Heart left ventricle (tissue), 16 donors: ENCODE measurements around the gene ASPSCR1. TPM values are rescaled to one million over a fixed set of nuclear protein-coding genes. Genes with fewer than 3 reads are reported as not detected.
A peak's percentile ranks its signal among the peaks of the same experiment; 100 is the strongest.

ENCODE experiments used
- ATAC-seq, 4 donors: fragments of 200-7000 bp; cut with Tn5 transposase; one replicate each; pipeline ENCODE4 v1.9.1; 2020 to 2022; ENCODE audit warnings: moderate library complexity in 4 of 4, mild to moderate bottlenecking in 3 of 4, moderate number of reproducible peaks in 1 of 4
- DNase-seq, 5 donors: peaks; one replicate each; pipeline ENCODE4 v3.0.0-alpha.2; 2020
- H3K27ac ChIP-seq, 12 donors: fragments of 200-600 bp; sonication (generic) in 4 of 12; one replicate each; pipeline versions ENCODE4 v1.5.0 to v1.8.0; 2016 to 2022; ENCODE audit warnings: mild to moderate bottlenecking in 2 of 12
- H3K27me3 ChIP-seq, 9 donors: fragments of 200-600 bp; sonication (generic) in 2 of 9; one replicate each; pipeline versions ENCODE4 v1.5.1 to v1.8.0; 2016 to 2022; ENCODE audit warnings: mild to moderate bottlenecking in 3 of 9
- H3K36me3 ChIP-seq, 9 donors: fragments of 200-600 bp; sonication (generic) in 2 of 9; one replicate each; pipeline versions ENCODE4 v1.5.0 to v1.8.0; 2018 to 2022; ENCODE audit warnings: mild to moderate bottlenecking in 2 of 9
- H3K4me1 ChIP-seq, 12 donors: fragments of 200-600 bp; sonication (generic) in 4 of 12; one replicate each; pipeline versions ENCODE4 v1.5.0 to v1.8.0; 2016 to 2022; ENCODE audit warnings: mild to moderate bottlenecking in 3 of 12
- H3K4me3 ChIP-seq, 12 donors: fragments of 200-600 bp; sonication (generic) in 4 of 12; one replicate each; pipeline versions ENCODE4 v1.5.0 to v1.8.0; 2017 to 2022; ENCODE audit warnings: mild to moderate bottlenecking in 9 of 12, moderate library complexity in 4 of 12
- H3K9me3 ChIP-seq, 12 donors: fragments of 200-600 bp; sonication (generic) in 4 of 12; one replicate each; pipeline versions ENCODE4 v1.5.0 to v1.8.0; 2016 to 2022; ENCODE audit warnings: mild to moderate bottlenecking in 1 of 12
- CTCF ChIP-seq, 12 donors: fragments of 200-600 bp; sonication (generic) in 4 of 12; IDR thresholded peaks; one replicate each; pipeline versions ENCODE4 v1.5.0 to v1.8.0; 2018 to 2022; ENCODE audit warnings: antibody characterized with exemption in 12 of 12, mild to moderate bottlenecking in 5 of 12
- POLR2A ChIP-seq, 2 donors: fragments of 450-650 bp; IDR thresholded peaks; one replicate each; pipeline ENCODE4 v1.6.1; 2017; ENCODE audit warnings: antibody characterized with exemption in 2 of 2, mild to moderate bottlenecking in 2 of 2, moderate library complexity in 2 of 2
- WGBS, 4 donors: extraction: QIAGEN DNeasy Blood & Tissue Kit in 2 of 4; methylation state at CpG; one replicate each; pipeline versions ENCODE4 v1.1.5 to v1.1.7; 2013 to 2018; 5-methylcytosine and 5-hydroxymethylcytosine counted together
- intact Hi-C, 10 donors: fragments of 100-400 bp; cut with DNase I; formaldehyde crosslinking; loops; one replicate each; pipeline versions ENCODE4 v1.11.1 to v1.14.2; 2022
- polyA plus RNA-seq, 2 donors: library from polyadenylated mRNA; stranded (reverse); fragments of 200-250 nt; gene quantifications; one replicate each; pipeline ENCODE4 v1.2.3, GENCODE V29; 2013
- total RNA-seq, 9 donors: library from RNA; depleted of rRNA in 2 of 9; stranded (reverse); fragments of >200 nt in 2 of 9; fragmentation: NEBNext Ultra II Directional in 3 of 9; extraction: Animal tissue kit (Norgen Biotek cat#: 25700) in 3 of 9; gene quantifications; one replicate each; pipeline versions ENCODE4 v1.1.0 to v1.2.4, GENCODE V29; 2016 to 2023
- donor health status: ischemic (EF 13 %, LVEDD 7.1; RV severe dilation, severe dysfunction).
- donor health status: healthy with polysubstance abuse.
- donor health status: DM: no; HTN: yes; CAD: no.
- donor health status: DM: no; HTN: no; CAD: no.
- donor health status: ischemic (EF 25% LVEDD 6.9; RV normal size, moderate dysfunction).
- donor health status: ischemic (EF 25% LVEDD 5.7; RV mildly dilated, moderate dysfunction).
- donor health status: healthy.
- donor health status: DM: yes; HTN: yes; CAD: no.
- donor health status: ischemic (EF 35%, LVEDD 5.7; RV mildly dilated, moderate dysfunction).
- donor health status: nonischemic (EF 11% LVEDD 7.7; RV severe dilation, severe dysfunction).
- donor health status: DM: yes; HTN: yes; CAD: no.
- donor health status: PGD.
- donor health status: ischemic (EF 29% LVEDD 5.4; RV normal size, mild dysfunction).
- donor health status: nonischemic (EF 23%, LVEDD 6.1; RV moderate dilation, normal function).

ASPSCR1 gene
- total and polyA plus RNA-seq, 11 donors = 15.1 to 43.6 (median 22.9) TPM

- Histone ChIP-seq H3K4me3 (no peak overlapping the region), H3K27me3 (peaks cover 0 to 2% (median 0%) of the 10 kb centered on the region in 9 donors), H3K4me1 (peaks cover 0 to 23% (median 10%) of the 10 kb centered on the region in 12 donors), H3K27ac (no peak overlapping the region), H3K36me3 (no peaks in the 10 kb centered on the region), H3K9me3 (no peaks in the 10 kb centered on the region)
- intact Hi-C loops = no loop called here
- DNase-seq (peak in 2 of 5 donors; percentile 5 to 21), ATAC-seq (no peak)
- no peak for TF ChIP-seq CTCF (IDR thresholded peaks at IDR 0.05)
- no peak for TF ChIP-seq POLR2A (IDR thresholded peaks at IDR 0.05)
- 82 to 100% (median 90%) methylated on average over 1 to 23 of the region's 23 CpGs for WGBS, 4 donors
These were observed 43.2 kb upstream of the ASPSCR1 start for GRCh38 chr17:81934098-81934757.

GRCh38 chr17:81934850-81935708 lies 42.4 kb upstream of the ASPSCR1 start:
- Histone ChIP-seq H3K27ac (no peak overlapping the region), H3K36me3 (no peaks in the 10 kb centered on the region), H3K27me3 (peaks cover 0 to 4% (median 0%) of the 10 kb centered on the region in 9 donors), H3K4me1 (peaks cover 0 to 32% (median 15%) of the 10 kb centered on the region in 12 donors), H3K9me3 (no peaks in the 10 kb centered on the region), H3K4me3 (no peak overlapping the region)
- DNase-seq (peak in 1 of 5 donors; percentile 30), ATAC-seq (no peak)
- intact Hi-C loops = no loop called here
- TF ChIP-seq POLR2A (IDR thresholded peaks at IDR 0.05) (no peak), CTCF (IDR thresholded peaks at IDR 0.05) (no peak)
- WGBS, 4 donors = 94 to 95% (median 95%) methylated on average over 30 to 38 of the region's 38 CpGs

- Histone ChIP-seq H3K4me1 (peaks cover 0 to 38% (median 18%) of the 10 kb centered on the region in 12 donors), H3K9me3 (no peaks in the 10 kb centered on the region), H3K27ac (no peak overlapping the region), H3K36me3 (no peaks in the 10 kb centered on the region), H3K4me3 (no peak overlapping the region), H3K27me3 (peaks cover 0 to 4% (median 0%) of the 10 kb centered on the region in 9 donors)
- TF ChIP-seq POLR2A (IDR thresholded peaks at IDR 0.05) (no peak), CTCF (IDR thresholded peaks at IDR 0.05) (no peak)
- intact Hi-C loops = no loop called here
- DNase-seq = no peak
- no peak for ATAC-seq
- WGBS, 4 donors = 89 to 100% (median 93%) methylated on average over 3 to 6 of the region's 6 CpGs
These were observed 41.7 kb upstream of the ASPSCR1 start for GRCh38 chr17:81935709-81936084.

GRCh38 chr17:81939218-81939617 lies 38.2 kb upstream of the ASPSCR1 start:
- H3K27me3 ChIP-seq = peaks cover 0 to 9% (median 0%) of the 10 kb centered on the region in 9 donors
- WGBS, 4 donors = 61 to 68% (median 67%) methylated on average over 5 to 15 of the region's 15 CpGs

More at GRCh38 chr17:81939218-81939617, 38.2 kb upstream of the ASPSCR1 start:
- Histone ChIP-seq H3K9me3 (no peaks in the 10 kb centered on the region), H3K4me1 (peaks cover 0 to 50% (median 27%) of the 10 kb centered on the region in 12 donors), H3K4me3 (no peak overlapping the region), H3K36me3 (no peaks in the 10 kb centered on the region), H3K27ac (peak overlapping the region in 3 of 12 donors; percentile 77 to 87 (median 83))
- DNase-seq (peak in 1 of 5 donors; percentile 26), ATAC-seq (no peak)
- intact Hi-C loops = no loop called here
- TF ChIP-seq POLR2A (IDR thresholded peaks at IDR 0.05) (no peak), CTCF (IDR thresholded peaks at IDR 0.05) (no peak)
